ENCODE results near the gene FUZ.

The FUZ gene

DNA sequence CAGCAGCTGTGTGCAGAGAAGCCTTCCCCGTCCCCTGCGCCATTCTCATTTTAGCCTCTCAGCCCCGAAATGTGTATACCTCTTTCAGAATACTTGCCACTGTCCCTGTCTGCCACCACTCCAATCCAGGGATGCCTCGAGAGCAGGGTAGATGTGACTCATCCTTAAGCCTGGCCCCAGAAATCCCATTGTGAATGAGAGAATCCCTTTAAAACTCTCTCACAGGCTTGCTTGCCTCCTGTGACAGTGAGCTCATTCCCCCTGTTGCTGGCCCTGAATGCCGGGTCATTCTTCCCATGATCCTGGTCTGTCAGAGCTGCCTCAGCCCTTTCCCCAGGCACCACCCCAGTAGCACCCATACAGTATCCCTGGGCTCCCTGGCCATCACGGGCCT, 36.7 kb downstream of the FUZ start:
- no peak for DNase-seq

DNA sequence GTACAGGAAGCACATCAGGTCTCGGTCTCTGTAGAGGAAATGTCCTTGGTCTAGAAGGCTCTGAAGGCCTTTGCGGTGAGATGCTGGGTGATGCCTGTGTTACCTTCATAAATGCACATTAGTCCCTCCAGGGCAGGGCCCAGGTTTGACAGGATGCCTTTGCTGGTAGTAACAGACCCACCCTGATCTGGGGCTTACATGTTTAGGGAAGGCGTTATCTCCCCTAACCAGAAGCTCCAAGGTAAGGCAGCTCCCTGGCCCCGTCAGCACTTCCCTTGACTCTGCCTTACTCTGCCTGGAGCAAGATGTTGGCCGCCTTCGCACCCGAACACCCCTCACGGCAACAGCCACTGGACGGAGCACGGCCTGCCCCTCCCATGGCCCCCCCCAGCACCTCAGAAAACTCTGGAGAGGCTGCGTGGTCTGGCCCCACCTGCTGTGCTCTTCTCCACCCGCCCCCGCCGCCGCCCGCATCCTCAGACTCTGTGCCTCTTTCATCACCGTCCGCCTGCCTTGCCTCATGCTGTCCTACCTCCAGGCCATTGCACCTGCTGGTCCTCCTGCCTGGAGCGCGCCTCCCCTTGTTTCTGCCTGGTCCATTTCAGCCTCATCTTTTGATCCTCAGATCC, 37.2 kb downstream of the FUZ start:
- DNase-seq = no peak

GRCh38 chr19:49774969-49775368, 38.1 kb downstream of the FUZ start:
- no peak for DNase-seq

DNA sequence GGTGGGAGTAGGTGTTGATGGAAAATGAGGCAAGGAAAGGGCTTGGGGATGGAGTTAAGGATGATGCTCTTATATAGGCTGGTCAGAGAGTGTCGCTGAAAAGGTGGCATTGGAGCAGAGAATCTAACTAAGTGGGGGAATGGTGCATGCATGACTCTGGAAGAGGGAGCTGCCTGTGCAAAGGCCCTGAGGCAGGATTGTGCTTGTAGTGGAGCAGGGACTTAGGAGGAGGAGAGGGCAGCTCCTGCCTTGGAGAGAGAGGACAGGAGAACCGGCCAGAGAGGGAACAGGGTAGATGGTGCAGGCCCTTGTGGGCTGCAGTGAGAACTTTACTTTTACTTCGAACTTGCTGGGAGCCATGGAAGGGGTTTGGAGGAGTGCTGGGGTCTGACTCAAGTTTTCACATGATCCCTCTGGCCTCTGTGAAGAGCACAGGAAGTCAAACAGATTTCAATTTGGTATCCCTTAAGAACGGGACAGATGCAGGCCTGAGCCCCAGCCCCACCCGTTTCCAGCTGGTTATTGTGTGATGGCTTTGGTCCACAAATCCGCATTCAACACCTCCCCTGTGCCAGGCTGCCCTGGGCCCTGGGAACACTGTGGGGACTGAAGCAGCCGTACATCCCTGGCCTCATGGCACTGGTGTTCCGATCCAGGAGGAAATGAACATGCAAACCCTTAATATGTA, 39.3 kb downstream of the FUZ start:
- DNase-seq = no peak

GRCh38 chr19:49772850-49773432, 40.2 kb downstream of the FUZ start:
- no peak for DNase-seq

DNA sequence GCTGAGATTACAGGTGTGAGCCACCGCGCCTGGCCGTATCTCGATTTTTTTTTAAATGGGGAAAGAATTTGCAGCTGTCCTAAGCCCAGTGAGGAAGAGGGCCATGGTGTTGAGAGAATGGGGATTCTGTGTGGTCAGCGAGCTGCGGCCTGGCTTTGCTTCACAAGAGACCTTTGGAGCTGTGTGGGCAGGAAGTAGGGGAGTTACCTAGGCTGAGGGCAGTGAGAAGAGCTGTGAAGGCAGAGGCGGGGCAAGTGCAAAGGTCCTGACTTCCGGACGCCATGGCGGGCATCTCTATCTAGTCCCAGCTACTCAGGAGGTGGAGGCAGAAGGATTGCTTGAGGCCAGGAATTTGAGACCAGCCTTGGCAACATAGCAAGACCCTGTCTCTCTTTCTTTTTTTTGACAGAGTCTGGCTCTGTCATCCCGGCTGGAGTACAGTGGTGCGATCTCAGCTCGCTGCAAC, 41.4 kb downstream of the FUZ start:
- DNase-seq = no peak

GRCh38 chr19:49770529-49770928, 42.6 kb downstream of the FUZ start:
- DNase-seq = no peak

- no peak for DNase-seq
These were observed 45.0 kb downstream of the FUZ start for GRCh38 chr19:49767967-49768581.

GRCh38 chr19:49767381-49767780, 45.7 kb downstream of the FUZ start:
- DNase-seq = no peak

- no peak for DNase-seq
These were observed 46.2 kb downstream of the FUZ start, which contains the start of gene AP2A1 for GRCh38 chr19:49766930-49767299. Gene AP2A1, plus strand, starts transcription at chr19:49767001. Its CDS starts 133 bp downstream, at chr19:49767134.

DNA sequence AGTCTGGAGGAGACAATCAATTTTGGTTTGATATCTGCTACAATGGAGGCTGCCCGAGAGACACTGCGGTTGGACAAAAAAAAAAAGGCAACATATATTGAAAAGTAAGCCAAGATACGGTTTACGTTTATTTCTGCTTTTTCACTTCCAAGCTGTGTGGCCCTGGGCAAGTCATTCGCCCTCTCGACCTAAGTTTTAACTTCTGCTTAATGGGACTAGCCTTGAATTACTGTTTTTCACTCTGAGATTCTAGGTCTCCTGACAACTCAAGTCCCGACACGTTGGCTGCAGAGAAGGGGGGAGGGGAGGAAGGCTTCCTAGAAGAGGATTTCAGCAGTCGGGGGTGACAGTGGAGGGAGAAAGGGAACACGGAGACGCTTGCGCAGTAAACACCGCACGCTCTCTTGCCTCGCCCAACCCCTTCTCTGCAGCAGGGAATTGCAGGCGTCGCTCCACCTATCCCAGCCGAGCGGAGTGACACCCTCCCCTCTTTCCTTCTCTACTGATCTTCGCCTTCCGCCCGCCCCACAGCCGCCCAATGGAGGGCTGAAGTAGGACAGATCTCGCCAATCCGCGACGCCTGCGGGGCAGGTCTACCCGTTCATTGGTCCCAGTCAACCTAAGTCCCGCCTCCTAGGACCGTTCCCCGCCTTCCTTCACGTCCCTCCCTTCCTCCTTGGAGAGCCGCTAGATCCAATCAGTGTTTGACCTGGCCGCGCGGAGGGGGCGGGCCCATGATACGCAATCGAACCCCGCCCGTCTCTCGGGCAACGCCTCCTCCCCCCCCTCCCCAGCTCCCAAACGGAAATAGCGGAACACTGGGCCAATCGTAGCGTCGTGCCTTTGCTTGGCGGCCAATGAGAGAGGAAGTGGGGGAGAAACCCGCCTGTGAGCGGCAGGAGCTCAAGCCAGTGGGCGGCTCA, 46.8 kb downstream of the FUZ start:
- DNase-seq = peak; percentile 100

DNA sequence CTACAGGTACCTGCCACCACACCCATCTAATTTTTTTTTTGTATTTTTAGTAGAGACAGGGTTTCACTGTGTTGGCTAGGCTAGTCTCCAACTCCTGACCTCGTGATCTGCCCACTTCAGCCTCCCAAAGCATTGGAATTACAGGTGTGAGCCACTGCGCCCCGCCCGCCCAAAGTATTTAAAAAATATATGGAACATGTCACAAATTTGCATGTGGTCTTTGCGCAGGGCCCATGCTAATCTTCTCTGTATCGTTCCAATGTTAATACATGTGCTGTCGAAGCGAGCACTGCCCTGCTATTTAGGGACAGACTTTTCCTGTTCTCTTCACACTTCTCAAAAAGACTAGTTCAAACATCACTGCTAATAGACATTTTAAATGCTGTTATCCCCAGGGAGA, 48.8 kb downstream of the FUZ start:
- no peak for DNase-seq

DNA sequence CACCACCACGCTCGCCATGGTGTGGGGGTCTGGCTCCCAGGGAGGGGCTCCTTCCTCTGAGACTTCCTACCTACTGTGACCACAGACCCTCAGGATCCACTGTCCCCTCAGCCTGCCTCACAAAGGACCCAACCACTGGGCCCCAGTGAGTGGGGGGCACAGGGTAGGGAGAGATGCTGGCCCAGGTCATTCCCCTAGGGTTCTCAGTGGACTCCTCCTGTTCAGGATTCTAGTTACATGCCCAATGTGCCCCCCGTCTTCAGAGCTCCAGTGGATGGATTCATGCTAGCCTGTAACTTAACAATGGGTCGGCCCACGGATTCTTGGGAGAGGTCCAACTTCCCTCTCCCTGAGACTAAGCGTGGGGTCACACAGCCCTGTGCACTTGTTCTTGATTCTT, 49.9 kb downstream of the FUZ start, which contains the start of gene TSKS:
Gene TSKS (minus strand): TSS at position 77 of the 400 bp plus-strand sequence. CDS start 59 bp downstream, at position 18.
- DNase-seq = no peak

- DNase-seq = peak; percentile 81
These were observed 51.3 kb downstream of the FUZ start for GRCh38 chr19:49761625-49762311.

GRCh38 chr19:49761249-49761624, 51.9 kb downstream of the FUZ start:
- DNase-seq = no peak

DNA sequence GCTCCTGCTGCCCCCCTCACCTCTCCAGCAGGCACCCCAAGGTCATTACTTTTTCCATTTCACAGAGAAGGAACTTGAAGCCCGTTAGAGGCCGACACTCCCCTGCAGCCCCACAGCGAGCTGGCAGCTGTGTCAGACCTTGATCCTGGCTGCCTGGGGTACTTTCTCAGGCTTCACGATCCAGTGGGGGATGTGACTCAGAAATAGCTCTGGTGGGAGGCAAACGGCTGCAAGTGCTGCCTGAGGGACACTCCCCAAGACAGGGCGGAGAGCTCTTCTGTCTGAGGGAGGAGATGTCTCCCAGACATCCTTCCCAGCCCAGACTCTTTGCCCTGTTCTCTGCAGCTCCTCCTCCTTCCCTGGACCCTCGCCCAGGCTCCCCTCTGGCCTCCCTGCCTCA, 54.8 kb downstream of the FUZ start:
- no peak for DNase-seq
